ENCODE measurements around the gene FNDC3B. TPM values are rescaled to one million over a fixed set of nuclear protein-coding genes. Genes with fewer than 3 reads are reported as not detected.
"Not testable (repeated sequence)": the region's sequence is repeated elsewhere in the genome, so short reads cannot be mapped to it uniquely, and the experiment has no call there.

Gene FNDC3B
- total RNA-seq, 2 experiments from 2014 or later: 13.4 to 15.3 TPM

DNA sequence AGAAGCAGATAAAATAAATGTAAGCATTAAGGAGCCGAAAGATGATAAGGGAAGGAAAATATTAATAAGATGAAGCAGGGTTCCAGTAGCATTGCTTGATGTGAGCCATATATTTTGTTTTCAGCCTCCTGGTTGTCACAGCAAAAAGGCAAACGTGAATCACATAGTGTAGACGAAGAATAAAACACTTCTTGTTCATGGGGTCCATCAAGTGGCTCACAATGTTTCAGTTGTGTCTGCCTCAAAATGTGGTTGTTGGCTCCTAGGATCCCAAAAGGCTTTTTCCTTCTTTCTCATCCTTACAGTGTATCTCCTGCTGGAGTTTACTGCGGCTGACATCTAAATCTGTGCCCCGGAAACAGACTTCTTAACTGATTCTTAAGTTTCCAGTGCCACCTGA, 213.8 kb downstream of the FNDC3B start:
- H3K4me3 Mint-ChIP-seq: no peak overlapping the region
- no peak for DNase-seq
- no peaks in the 10 kb centered on the region for H3K27me3 Mint-ChIP-seq
- H3K36me3 Mint-ChIP-seq (ENCODE audit: low read depth): peaks cover 11% of the 10 kb centered on the region
- no peaks in the 10 kb centered on the region for H3K9me3 Mint-ChIP-seq
- CTCF ChIA-PET: no interaction called here
- H3K4me1 Mint-ChIP-seq: no peaks in the 10 kb centered on the region
- H3K27ac Mint-ChIP-seq: no peak overlapping the region
- POLR2A ChIA-PET: no interaction called here

- POLR2A ChIA-PET: no interaction called here
- no peak for DNase-seq
These were observed 215.2 kb downstream of the FNDC3B start for GRCh38 chr3:172254542-172254941.

DNA sequence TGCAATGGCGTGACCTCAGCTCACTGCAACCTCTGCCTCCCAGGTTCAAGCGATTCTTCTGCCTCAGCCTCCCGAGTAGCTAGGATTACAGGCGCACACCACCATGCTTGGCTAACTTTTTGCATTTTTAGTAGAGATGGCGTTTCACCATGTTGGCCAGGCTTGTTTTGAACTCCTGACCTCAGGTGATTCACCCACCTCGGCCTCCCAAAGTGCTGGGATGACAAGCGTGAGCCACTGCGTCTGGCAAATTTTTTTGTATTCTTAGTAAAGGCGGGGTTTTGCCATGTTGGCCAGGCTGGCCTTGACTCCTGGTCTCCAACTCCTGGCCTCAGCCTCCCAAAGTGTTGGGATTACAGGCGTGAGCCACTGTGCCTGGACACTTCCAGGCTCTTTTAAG, 215.9 kb downstream of the FNDC3B start:
- POLR2A ChIA-PET, CTCF ChIA-PET, H3K27me3 Mint-ChIP-seq, H3K4me3 Mint-ChIP-seq, H3K9me3 Mint-ChIP-seq, H3K27ac Mint-ChIP-seq, DNase-seq, H3K4me1 Mint-ChIP-seq: not testable (repeated sequence)
- peaks cover 11% of the 10 kb centered on the region for H3K36me3 Mint-ChIP-seq (ENCODE audit: low read depth)

More at GRCh38 chr3:172254542-172254941, 215.2 kb downstream of the FNDC3B start:
- H3K9me3 Mint-ChIP-seq: no peaks in the 10 kb centered on the region
- H3K27ac Mint-ChIP-seq: no peak overlapping the region
- no peak overlapping the region for H3K4me3 Mint-ChIP-seq
- H3K36me3 Mint-ChIP-seq (ENCODE audit: low read depth): peaks cover 11% of the 10 kb centered on the region
- no peaks in the 10 kb centered on the region for H3K4me1 Mint-ChIP-seq
- CTCF ChIA-PET: no interaction called here
- H3K27me3 Mint-ChIP-seq: no peaks in the 10 kb centered on the region

DNA sequence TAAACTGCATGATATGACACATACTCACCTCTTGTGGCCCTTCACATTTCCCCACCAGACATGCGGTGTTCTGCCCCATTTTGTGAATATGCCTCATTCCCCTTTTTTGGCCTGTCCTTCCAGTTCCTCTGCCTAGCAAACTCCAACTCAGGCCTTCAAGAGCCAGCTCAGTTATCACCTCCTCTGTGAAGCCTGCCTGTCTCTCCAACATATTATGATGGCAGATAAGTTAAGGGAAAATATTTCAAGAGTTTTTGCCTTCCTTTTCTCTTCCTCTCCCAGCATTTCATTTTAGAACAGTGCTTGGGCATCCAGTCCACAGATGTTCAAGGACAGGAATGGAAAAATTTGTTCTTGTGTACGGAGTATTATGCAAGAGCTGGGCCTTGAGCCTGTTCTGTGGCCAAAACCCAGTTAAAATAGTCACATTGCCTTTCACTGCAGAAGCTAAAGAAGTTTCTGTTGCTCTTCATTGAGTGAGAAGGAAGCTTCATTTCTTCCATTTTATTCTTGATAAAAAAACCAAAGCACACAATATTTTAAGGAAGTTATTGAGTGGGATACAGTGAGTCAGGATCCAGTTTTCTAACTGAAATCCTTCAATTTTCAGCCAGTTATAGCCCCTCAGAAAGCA, 216.8 kb downstream of the FNDC3B start:
- no peak for DNase-seq
- H3K9me3 Mint-ChIP-seq: no peaks in the 10 kb centered on the region
- H3K36me3 Mint-ChIP-seq (ENCODE audit: low read depth): peaks cover 9% of the 10 kb centered on the region
- H3K27me3 Mint-ChIP-seq: no peaks in the 10 kb centered on the region
- H3K27ac Mint-ChIP-seq: no peak overlapping the region
- no peaks in the 10 kb centered on the region for H3K4me1 Mint-ChIP-seq
- CTCF ChIA-PET: interaction anchor here (0.5 kb wide), 1 partner anchor 1110 kb away, joined by 4 read pairs; no protein-coding TSS in a partner anchor
- POLR2A ChIA-PET: no interaction called here
- H3K4me3 Mint-ChIP-seq: no peak overlapping the region

DNA sequence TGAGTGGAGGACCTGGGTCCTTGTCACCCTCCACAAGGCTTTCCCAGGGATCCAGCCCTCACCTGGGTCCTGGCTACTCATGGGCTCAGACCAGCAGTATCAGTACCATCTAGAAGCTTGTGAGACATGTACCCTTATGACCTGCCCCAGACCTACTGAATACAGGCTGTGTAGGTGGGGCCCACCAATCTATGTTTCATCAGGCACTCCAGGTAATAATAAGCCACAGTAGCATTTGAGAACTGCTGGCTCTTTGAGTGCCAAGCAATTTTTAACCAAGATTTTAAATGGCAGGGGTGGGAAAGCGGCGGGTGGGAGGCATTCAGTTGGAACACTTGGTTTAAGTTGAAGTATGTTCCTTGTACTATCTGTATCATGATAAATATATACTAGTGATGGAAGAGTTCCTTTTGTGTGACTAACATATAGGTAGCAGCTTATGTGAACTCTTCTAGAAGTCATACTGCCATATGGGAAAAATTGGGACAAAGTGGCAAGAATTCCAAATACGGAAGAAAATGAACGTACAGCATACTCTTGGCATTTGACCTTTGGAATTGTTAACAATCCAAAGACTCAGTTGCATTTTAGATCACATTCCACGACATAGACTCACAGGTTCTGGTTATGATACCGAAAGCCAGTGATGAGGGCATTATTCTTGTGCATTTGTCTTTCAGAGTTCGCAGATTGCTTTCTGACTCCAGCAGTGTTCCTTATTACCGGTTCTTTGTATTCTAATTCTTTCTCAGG, 218.4 kb downstream of the FNDC3B start:
- H3K27ac Mint-ChIP-seq: no peak overlapping the region
- H3K27me3 Mint-ChIP-seq: no peaks in the 10 kb centered on the region
- no peak overlapping the region for H3K4me3 Mint-ChIP-seq
- ChIA-PET POLR2A (no interaction called here), CTCF (no interaction called here)
- H3K4me1 Mint-ChIP-seq: no peaks in the 10 kb centered on the region
- peaks cover 8% of the 10 kb centered on the region for H3K36me3 Mint-ChIP-seq (ENCODE audit: low read depth)
- H3K9me3 Mint-ChIP-seq: no peaks in the 10 kb centered on the region
- DNase-seq: no peak

DNA sequence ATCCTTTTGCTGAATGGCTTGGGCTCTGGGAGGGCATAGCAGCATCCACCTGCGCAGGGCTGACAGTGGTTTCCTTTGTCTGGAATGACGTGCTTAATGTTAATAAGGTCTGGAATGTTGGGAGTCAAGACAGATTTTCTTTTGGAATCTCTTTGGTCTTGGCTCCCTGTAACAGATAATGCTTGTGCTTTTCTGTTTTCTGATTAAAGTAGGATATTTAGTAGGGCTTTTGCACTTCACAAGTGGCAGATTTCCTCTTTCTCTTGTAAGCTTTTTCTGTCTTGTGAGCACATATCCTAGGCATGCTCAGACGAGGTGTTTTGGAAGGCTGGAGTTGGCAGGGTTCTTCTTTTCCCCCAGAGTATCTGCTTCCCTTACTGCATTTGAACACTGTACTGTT, 219.2 kb downstream of the FNDC3B start:
- DNase-seq: no peak
- ChIA-PET CTCF (interaction anchor here (1.5 kb wide), 1 partner anchor 11 kb away, joined by 3 read pairs; no protein-coding TSS in a partner anchor), POLR2A (no interaction called here)
- no peaks in the 10 kb centered on the region for H3K4me1 Mint-ChIP-seq
- H3K9me3 Mint-ChIP-seq: no peaks in the 10 kb centered on the region
- H3K36me3 Mint-ChIP-seq (ENCODE audit: low read depth): peaks cover 8% of the 10 kb centered on the region
- H3K27ac Mint-ChIP-seq: no peak overlapping the region
- no peak overlapping the region for H3K4me3 Mint-ChIP-seq
- H3K27me3 Mint-ChIP-seq: no peaks in the 10 kb centered on the region

DNA sequence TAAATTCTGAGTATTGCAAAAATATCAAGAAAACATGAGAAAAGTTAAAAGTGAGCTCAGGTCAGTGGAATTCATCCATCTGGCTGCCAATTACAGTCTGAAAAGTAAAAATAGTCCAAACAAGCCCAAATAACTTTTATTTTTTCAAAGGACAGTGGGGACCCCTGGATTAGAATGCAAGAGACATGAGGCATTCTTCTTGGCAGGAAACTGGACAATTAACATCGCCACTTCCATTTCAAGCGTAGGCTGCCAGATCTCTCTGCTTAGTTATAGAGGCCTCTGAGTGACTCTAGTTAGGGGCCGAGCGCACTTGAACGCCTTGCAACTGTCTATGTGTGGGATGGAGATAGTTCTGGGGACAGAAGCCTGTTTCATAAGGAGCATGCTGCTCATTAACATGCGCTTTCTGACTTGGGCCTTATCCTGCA, 219.7 kb downstream of the FNDC3B start:
- Mint-ChIP-seq H3K9me3 (no peaks in the 10 kb centered on the region), H3K36me3 (ENCODE audit: low read depth) (peaks cover 8% of the 10 kb centered on the region), H3K4me3 (no peak overlapping the region), H3K27ac (no peak overlapping the region), H3K4me1 (no peaks in the 10 kb centered on the region), H3K27me3 (no peaks in the 10 kb centered on the region)
- ChIA-PET CTCF (interaction anchor here (0.8 to 1.5 kb wide), 3 partner anchors 11 to 54 kb away, joined by 3 to 4 read pairs (median 3); no protein-coding TSS in a partner anchor), POLR2A (no interaction called here)
- DNase-seq: no peak

DNA sequence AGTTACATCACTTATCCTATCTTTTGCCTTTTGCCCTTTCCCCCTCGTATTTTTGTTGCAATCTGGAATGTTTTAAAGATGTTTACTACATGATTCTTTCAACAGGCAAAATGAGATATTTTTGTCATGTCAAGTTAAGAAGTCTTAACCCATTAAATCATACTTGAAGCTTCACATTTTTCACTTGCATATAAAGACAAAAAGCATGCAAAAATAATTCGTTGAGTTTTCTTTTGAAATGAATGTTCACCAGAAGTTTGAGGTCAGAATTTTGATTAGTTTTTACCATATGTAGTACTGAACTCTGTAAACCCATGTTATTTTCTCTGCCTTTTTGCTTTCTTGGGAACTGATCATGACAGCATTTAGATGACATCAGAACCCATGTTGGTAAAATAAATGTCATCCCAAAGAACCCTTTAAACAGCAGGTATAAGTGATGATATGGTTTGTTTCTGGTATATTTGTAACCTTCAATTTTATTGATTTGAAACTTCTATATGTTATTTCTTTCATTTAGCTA, 220.4 kb downstream of the FNDC3B start:
- DNase-seq: no peak
- ChIA-PET CTCF (interaction anchor here (0.8 to 1.5 kb wide), 3 partner anchors 12 to 53 kb away, joined by 3 to 4 read pairs (median 3); no protein-coding TSS in a partner anchor), POLR2A (no interaction called here)
- H3K27me3 Mint-ChIP-seq: no peaks in the 10 kb centered on the region
- no peak overlapping the region for H3K27ac Mint-ChIP-seq
- H3K36me3 Mint-ChIP-seq (ENCODE audit: low read depth): peaks cover 8% of the 10 kb centered on the region
- no peaks in the 10 kb centered on the region for H3K4me1 Mint-ChIP-seq
- no peaks in the 10 kb centered on the region for H3K9me3 Mint-ChIP-seq
- no peak overlapping the region for H3K4me3 Mint-ChIP-seq

DNA sequence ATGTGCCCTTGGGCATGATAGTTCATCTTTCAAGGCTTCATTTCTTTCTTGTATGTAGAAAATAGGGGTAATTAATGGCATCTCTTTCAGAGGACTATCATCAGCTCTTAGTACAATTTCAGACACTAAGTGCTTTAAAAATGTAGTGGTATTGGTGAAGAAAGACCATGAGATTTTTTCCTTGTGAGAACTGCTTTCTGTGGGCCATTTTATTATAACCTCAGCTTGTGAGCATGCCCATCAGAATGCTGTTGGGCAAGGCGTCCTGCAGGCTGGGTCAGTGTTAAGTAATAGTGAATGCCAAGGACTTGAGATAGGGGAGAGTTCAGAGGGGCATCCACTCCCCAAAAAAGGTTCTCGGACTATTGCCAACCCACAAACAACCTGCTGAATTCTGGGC, 221.0 kb downstream of the FNDC3B start:
- no peak for DNase-seq
- POLR2A ChIA-PET: no interaction called here
- no peaks in the 10 kb centered on the region for H3K4me1 Mint-ChIP-seq
- H3K36me3 Mint-ChIP-seq (ENCODE audit: low read depth): peaks cover 8% of the 10 kb centered on the region
- CTCF ChIA-PET: interaction anchor here (1.4 kb wide), 1 partner anchor 53 kb away, joined by 4 read pairs; no protein-coding TSS in a partner anchor
- no peaks in the 10 kb centered on the region for H3K27me3 Mint-ChIP-seq
- no peak overlapping the region for H3K4me3 Mint-ChIP-seq
- no peaks in the 10 kb centered on the region for H3K9me3 Mint-ChIP-seq
- H3K27ac Mint-ChIP-seq: no peak overlapping the region

- no peak for DNase-seq
- H3K27me3 Mint-ChIP-seq: no peaks in the 10 kb centered on the region
- H3K4me3 Mint-ChIP-seq: no peak overlapping the region
- ChIA-PET CTCF (interaction anchor here (0.8 kb wide), 1 partner anchor 12 kb away, joined by 3 read pairs; no protein-coding TSS in a partner anchor), POLR2A (no interaction called here)
- H3K36me3 Mint-ChIP-seq (ENCODE audit: low read depth): peaks cover 3% of the 10 kb centered on the region
- no peaks in the 10 kb centered on the region for H3K9me3 Mint-ChIP-seq
- H3K27ac Mint-ChIP-seq: no peak overlapping the region
- H3K4me1 Mint-ChIP-seq: no peaks in the 10 kb centered on the region
These were observed 221.7 kb downstream of the FNDC3B start for GRCh38 chr3:172261054-172261453.

DNA sequence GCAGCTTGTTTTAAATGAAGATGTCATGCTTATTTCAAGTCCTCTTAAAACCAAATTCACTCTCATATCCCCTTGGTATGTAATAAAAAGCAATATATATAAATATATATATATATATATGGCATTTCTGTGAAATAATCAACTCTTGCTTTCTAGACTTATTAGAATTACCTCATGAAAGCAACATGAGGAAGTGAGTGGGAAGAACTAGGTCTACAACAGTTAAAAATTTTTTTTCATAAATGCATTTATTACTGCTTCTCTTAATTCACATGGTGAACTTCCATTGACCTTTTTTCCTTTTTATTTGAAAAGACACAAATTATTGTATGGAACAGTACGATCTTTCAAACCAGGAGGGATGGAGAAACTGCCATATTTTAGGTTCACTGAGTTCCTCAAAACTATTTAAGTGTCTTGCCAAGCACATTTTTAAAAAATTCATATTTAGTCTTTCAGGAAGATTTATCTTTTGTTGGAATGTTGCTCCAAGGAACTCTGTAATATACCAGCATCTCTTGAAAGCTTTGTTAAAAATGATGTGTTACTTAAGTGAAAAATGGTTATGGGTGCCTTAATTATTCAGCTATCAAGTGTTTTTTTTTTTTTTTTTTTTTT, 223.7 kb downstream of the FNDC3B start:
- H3K36me3 Mint-ChIP-seq (ENCODE audit: low read depth): peaks cover 6% of the 10 kb centered on the region
- no peaks in the 10 kb centered on the region for H3K27me3 Mint-ChIP-seq
- H3K27ac Mint-ChIP-seq: no peak overlapping the region
- H3K4me1 Mint-ChIP-seq: no peaks in the 10 kb centered on the region
- no peaks in the 10 kb centered on the region for H3K9me3 Mint-ChIP-seq
- no peak for DNase-seq
- ChIA-PET CTCF (interaction anchor here (1.5 kb wide), 1 partner anchor 12 kb away, joined by 4 read pairs; no protein-coding TSS in a partner anchor), POLR2A (no interaction called here)
- no peak overlapping the region for H3K4me3 Mint-ChIP-seq

DNA sequence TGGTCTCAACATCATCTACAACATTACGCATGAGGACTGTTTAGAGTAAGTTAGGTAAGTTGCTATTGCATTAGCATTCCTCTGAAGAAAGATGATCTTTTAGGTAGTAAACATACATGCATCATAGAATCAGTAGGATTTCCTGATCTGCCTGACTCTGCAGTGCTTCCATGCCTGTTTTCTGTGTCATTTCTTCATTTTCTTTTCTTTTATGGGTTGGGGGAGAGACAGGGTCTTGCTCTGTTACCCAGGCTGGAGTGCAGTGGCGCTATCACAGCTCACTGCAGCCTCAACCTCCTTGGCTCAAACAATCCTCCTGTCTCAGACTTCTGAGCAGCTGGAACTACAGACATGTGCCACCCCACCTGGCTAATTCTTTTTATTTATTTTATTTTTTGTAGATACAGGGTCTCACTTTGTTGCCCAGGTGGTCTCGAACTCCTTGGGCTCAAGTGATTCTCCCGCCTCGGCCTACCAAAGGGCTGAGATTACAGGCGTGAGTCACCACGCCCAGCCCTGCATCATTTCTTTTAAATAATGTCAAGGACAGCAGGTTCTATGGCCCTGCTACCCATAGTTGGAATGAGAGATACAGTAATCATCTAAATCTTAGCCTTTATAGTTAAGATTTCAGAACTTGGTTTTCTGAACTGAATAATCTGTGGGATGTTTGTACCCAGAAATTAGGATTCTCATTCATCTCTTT, 224.6 kb downstream of the FNDC3B start:
- H3K4me3 Mint-ChIP-seq: no peak overlapping the region
- H3K9me3 Mint-ChIP-seq: no peaks in the 10 kb centered on the region
- POLR2A ChIA-PET: no interaction called here
- CTCF ChIA-PET: no interaction called here
- H3K27ac Mint-ChIP-seq: no peak overlapping the region
- DNase-seq: no peak
- H3K4me1 Mint-ChIP-seq: no peaks in the 10 kb centered on the region
- H3K36me3 Mint-ChIP-seq (ENCODE audit: low read depth): peaks cover 6% of the 10 kb centered on the region
- no peaks in the 10 kb centered on the region for H3K27me3 Mint-ChIP-seq
